ENCODE data around the gene NF1.

The NF1 gene

GRCh38 chr17:31425282-31426040, 330.7 kb downstream of the NF1 start:
- Histone ChIP-seq H3K4me1 (ENCODE audit: control insufficient read depth, insufficient read depth, low read length) (peaks cover 12% of the 10 kb centered on the region), H3K9ac (ENCODE audit: low read depth, low read length) (no peak overlapping the region), H3K36me3 (ENCODE audit: control insufficient read depth, insufficient read depth, low read length) (no peaks in the 10 kb centered on the region), H3K4me3 (ENCODE audit: low read depth, low read length) (no peak overlapping the region), H3K9me3 (ENCODE audit: control insufficient read depth, insufficient read depth, low read length) (no peaks in the 10 kb centered on the region), H3K27me3 (ENCODE audit: control insufficient read depth, insufficient read depth, low read length) (no peaks in the 10 kb centered on the region)

Data from iPS-15b (cell line).